ENCODE measurements around the gene CAMK2G. TPM values are rescaled to one million over a fixed set of nuclear protein-coding genes. Genes with fewer than 3 reads are reported as not detected.
"Not testable (repeated sequence)": the region's sequence is repeated elsewhere in the genome, so short reads cannot be mapped to it uniquely, and the experiment has no call there.

The CAMK2G gene
- total RNA-seq, 6 experiments from 2014 or later, result 8.3 to 10.7 (median 9.4) TPM

DNA sequence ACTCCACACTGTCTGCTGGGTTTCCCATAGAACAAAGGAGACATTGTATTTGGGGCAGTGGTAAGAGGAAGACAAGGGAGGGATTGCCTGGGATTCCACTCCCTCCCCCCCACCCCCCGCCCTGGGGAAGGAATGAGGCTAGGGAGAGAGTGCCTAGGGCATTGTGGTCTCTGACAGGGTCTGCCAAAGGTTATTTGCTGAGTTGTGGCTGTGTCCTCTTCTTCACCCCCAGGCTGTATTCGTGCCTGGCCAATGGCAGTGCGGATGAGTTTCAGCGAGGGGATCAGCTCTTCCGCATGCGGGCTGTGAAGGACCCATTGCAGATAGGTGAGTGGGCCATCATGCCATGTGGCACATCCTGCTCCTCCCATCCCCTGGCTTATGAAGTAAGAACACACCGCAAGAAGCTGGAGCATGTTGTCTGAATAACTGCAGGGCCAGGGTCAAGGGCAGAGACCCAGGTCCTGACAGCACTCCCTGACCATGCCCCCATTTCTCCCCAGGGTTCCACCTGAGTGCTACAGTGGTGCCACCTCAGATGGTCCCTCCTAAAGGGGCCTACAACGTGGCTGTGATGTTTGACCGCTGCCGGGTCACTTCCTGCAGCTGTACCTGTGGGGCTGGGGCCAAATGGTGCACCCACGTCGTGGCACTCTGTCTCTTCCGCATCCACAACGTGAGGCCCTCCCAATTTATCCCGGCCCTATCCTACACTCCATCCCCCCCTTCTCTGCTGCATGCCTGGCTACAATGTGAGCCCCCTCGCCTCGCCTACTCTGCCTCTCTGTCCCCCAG lies 85.3 kb downstream of the CAMK2G start:
- ATAC-seq (no peak), DNase-seq (no peak)
- whole genome bisulfite sequencing (ENCODE audit: insufficient coverage, low coverage, low lambda C conversion rate, missing lambda C conversion rate), result 81% methylated on average over 9 of the region's 17 CpGs
- Histone ChIP-seq H3K36me3 (peaks cover 0 to 56% (median 36%) of the 10 kb centered on the region in 4 donors), H3K27ac (no peak overlapping the region), H3K4me1 (peaks cover 0 to 22% (median 7%) of the 10 kb centered on the region in 4 donors), H3K4me3 (no peak overlapping the region), H3K9me3 (no peaks in the 10 kb centered on the region), H3K27me3 (no peaks in the 10 kb centered on the region)
- TF ChIP-seq POLR2A (IDR thresholded peaks at IDR 0.05) (no peak), CTCF (IDR thresholded peaks at IDR 0.05) (no peak)
- intact Hi-C loops (cut with DNase I), result no loop called here

GRCh38 chr10:73787031-73787800 lies 87.1 kb downstream of the CAMK2G start:
- Histone ChIP-seq H3K36me3 (peaks cover 0 to 37% (median 22%) of the 10 kb centered on the region in 4 donors), H3K4me1 (peaks cover 0 to 34% (median 9%) of the 10 kb centered on the region in 4 donors), H3K4me3 (peak overlapping the region; percentile 84 to 96 (median 94)), H3K27ac (peak overlapping the region in 2 of 3 donors; percentile 76 to 78)
- H3K27me3 ChIP-seq; H3K9me3 ChIP-seq; DNase-seq; intact Hi-C loops (cut with DNase I); ATAC-seq: not testable (repeated sequence)
- WGBS (ENCODE audit: insufficient coverage, low coverage, low lambda C conversion rate, missing lambda C conversion rate), result 84% methylated on average over 11 of the region's 21 CpGs

DNA sequence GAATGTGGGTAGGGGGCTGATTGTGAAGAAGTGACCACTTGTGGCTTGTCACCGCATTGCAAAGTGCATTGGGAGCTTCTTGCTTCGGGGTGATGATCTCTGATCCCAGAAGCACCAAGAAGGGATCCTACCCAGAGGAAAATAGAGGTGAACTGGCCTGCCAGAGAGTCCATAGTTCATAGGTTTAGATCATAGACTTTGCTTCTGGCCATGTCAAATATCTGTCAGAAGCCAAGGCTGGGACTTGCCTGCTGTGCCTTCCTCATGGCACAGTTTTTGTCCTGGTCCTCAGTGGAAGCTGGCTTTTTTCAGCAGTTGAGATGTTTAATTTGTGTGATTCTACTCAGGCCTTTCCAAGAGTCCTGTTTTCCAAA lies 87.9 kb downstream of the CAMK2G start:
- TF ChIP-seq CTCF (IDR thresholded peaks at IDR 0.05) (no peak), POLR2A (IDR thresholded peaks at IDR 0.05) (no peak)
- 0% methylated on average over 2 of the region's 2 CpGs for WGBS (ENCODE audit: insufficient coverage, low coverage, low lambda C conversion rate, missing lambda C conversion rate)

DNA sequence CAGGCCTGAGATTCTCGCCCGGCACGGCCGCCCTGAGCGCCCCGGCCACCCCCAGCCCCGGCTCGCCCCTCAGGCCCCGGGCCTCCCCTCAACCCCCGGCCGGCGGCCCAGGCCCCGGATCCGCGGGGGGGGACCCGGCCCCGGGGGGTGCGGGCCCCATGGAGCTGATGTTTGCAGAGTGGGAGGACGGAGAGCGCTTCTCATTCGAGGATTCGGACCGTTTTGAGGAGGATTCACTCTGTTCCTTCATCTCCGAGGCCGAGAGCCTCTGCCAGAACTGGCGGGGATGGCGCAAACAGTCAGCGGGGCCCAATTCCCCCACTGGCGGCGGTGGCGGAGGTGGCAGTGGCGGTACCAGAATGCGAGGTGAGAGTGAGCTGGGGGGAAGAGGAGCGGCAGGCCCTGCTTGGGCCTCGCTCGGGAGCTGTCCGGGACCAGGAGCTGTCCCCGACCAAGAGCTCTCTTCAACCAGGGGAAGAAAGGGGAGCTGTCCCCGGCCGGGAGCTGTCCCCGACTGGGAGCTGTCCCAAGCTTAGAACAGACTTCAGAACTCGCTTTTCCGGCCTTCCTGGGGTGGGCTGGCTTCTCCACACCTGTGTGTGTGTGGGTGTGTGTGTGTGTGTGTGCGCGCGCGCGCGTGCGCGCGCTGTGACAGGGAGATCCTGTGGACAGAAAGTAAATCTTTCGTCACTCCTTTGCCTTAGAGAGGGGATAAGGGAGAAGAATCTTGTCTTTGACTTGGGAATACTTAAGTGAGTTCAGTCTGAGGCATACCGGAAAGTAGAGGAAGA lies 88.4 kb downstream of the CAMK2G start:
- Histone ChIP-seq H3K27me3 (no peaks in the 10 kb centered on the region), H3K9me3 (no peaks in the 10 kb centered on the region), H3K4me3 (peak overlapping the region; percentile 84 to 96 (median 94)), H3K36me3 (peaks cover 0 to 24% (median 11%) of the 10 kb centered on the region in 4 donors), H3K27ac (peak overlapping the region; percentile 76 to 90 (median 78)), H3K4me1 (peaks cover 0 to 38% (median 9%) of the 10 kb centered on the region in 4 donors)
- peak in 2 of 3 donors; percentile 55 to 67 for DNase-seq
- ATAC-seq, result peak; percentile 13 to 28 (median 28)
- intact Hi-C loops (cut with DNase I), result no loop called here
- TF ChIP-seq POLR2A (IDR thresholded peaks at IDR 0.05) (no peak), CTCF (IDR thresholded peaks at IDR 0.05) (peak in 1 of 4 donors; percentile 2)
- 0% methylated on average over 19 of the region's 54 CpGs for WGBS (ENCODE audit: insufficient coverage, low coverage, low lambda C conversion rate, missing lambda C conversion rate)

More for the DNA sequence above, 87.9 kb downstream of the CAMK2G start:
- Histone ChIP-seq H3K36me3 (peaks cover 0 to 30% (median 16%) of the 10 kb centered on the region in 4 donors), H3K4me3 (peak overlapping the region; percentile 84 to 96 (median 94)), H3K27ac (peak overlapping the region; percentile 76 to 90 (median 78)), H3K27me3 (no peaks in the 10 kb centered on the region), H3K4me1 (peaks cover 0 to 34% (median 9%) of the 10 kb centered on the region in 4 donors), H3K9me3 (no peaks in the 10 kb centered on the region)
- ATAC-seq, result peak; percentile 29 to 43 (median 36)
- DNase-seq, result no peak
- intact Hi-C loops (cut with DNase I), result no loop called here

Data from right lobe of liver (tissue), 6 donors.